Stimulated activated CD8-positive, alpha-beta memory T cell treated with anti-CD3 and anti-CD28 coated beads, Interleukin-12 subunit alpha, Interleukin-12 subunit beta, amount 100 ng/mL, for 1 hour (primary cell): ENCODE results near the gene UBE2D2.

Source experiments
- DNase-seq: peaks from one replicate; pipeline ENCODE4 v3.0.0-alpha.2; 2020; ENCODE audit warnings: low read depth

Gene UBE2D2

GRCh38 chr5:139676951-139677735, 116.0 kb downstream of the UBE2D2 start:
- no peak for DNase-seq
